NCI-H1092 (cell line): ENCODE results near the gene SLC35F4.

Experiments used
- DNase-seq: peaks from one replicate; lab custom pipeline; 2025; lab: John Stamatoyannopoulos, UW

Gene SLC35F4

GRCh38 chr14:57519043-57519442, 346.8 kb downstream of the SLC35F4 start:
- DNase-seq = no peak
